Large intestine (tissue), 3 donors: ENCODE results near the gene ERAP2. TPM values are rescaled to one million over a fixed set of nuclear protein-coding genes. Genes with fewer than 3 reads are reported as not detected.
"Not testable (repeated sequence)": the region's sequence is repeated elsewhere in the genome, so short reads cannot be mapped to it uniquely, and the experiment has no call there.

Source experiments
- DNase-seq, 2 donors: peaks; one replicate each; pipeline versions ENCODE4 v3.0.0 to v3.0.0-alpha.2; 2013
- H3K27ac ChIP-seq: one replicate; pipeline ENCODE4 v1.5.1; 2013; ENCODE audit warnings: low read length
- H3K27me3 ChIP-seq: 2 replicates; pipeline ENCODE4 v1.6.1; 2013; ENCODE audit warnings: low read length; ENCODE audit not compliant: control insufficient read depth, insufficient read depth
- H3K36me3 ChIP-seq: 2 replicates; pipeline ENCODE4 v1.6.1; 2013; ENCODE audit warnings: low read length; ENCODE audit not compliant: control insufficient read depth, insufficient read depth
- H3K4me1 ChIP-seq: one replicate; pipeline ENCODE4 v1.6.1; 2013; ENCODE audit warnings: low read length; ENCODE audit not compliant: control insufficient read depth, insufficient read depth
- H3K4me3 ChIP-seq: one replicate; pipeline ENCODE4 v1.5.1; 2013; ENCODE audit warnings: low read length
- H3K9me3 ChIP-seq: one replicate; pipeline ENCODE4 v1.6.1; 2013; ENCODE audit warnings: mild to moderate bottlenecking, low read depth, low read length, moderate library complexity; ENCODE audit not compliant: control insufficient read depth
- whole genome bisulfite sequencing: methylation state at CpG from one replicate; pipeline ENCODE4 v1.1.5; 2013; ENCODE audit warnings: low lambda C conversion rate; ENCODE audit not compliant: insufficient coverage; 5-methylcytosine and 5-hydroxymethylcytosine counted together
- polyA plus RNA-seq: library from polyadenylated mRNA; unstranded; fragments of 120-200 nt; gene quantifications from one replicate; pipeline ENCODE4 v1.2.1, GENCODE V29; 2013

ERAP2 gene
- polyA plus RNA-seq, 1 donor, result 7.7 TPM

DNA sequence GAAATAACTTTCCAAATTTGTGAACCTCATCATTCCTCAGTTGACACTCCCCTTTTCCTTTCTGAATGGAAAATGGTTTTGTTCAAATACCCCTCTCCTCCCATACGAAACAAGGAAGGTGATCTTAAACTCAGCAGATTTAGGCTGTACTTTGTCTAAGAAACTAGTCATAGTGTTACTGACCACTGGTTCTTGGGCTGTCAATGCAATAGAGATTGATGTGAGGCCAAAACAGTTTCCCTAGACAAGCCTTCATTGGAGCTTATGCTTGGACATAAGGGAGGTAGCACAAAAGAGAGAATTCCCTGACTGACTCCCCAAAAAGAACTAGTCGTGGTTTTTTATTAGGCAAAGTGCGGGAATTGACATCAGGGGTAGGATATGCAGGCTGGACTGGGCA is 54.3 kb downstream of the ERAP2 start:
- DNase-seq, result no peak
- H3K36me3 ChIP-seq, result no peaks in the 10 kb centered on the region
- H3K4me1 ChIP-seq, result peaks cover 16% of the 10 kb centered on the region
- no peaks in the 10 kb centered on the region for H3K9me3 ChIP-seq
- no peak overlapping the region for H3K27ac ChIP-seq
- H3K27me3 ChIP-seq, result no peaks in the 10 kb centered on the region
- WGBS, result no CpG with 5 or more reads among the region's 3 CpGs
- H3K4me3 ChIP-seq, result no peak overlapping the region

DNA sequence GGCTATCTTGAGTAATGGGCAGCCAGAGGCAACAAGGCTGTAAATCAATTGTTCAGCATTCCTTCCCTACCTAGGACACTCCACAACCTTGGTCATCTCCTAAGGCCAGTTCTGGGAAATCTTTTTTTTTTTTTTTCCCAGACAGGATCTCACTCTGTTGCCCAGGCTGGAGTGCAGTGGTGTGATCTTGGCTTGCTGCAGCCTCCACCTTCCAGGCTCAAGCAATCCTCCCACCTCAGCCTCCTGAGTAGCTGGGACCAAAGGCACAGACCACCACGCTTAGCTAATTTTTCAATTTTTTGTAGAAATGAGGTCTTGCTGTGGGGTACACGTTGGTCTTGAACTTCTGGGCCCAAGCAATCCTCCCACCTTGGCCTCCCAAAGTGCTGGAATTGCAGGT is 54.7 kb downstream of the ERAP2 start:
- not testable (repeated sequence) for H3K9me3 ChIP-seq, H3K27me3 ChIP-seq, DNase-seq, H3K4me3 ChIP-seq, H3K27ac ChIP-seq, H3K36me3 ChIP-seq
- WGBS, result no CpG with 5 or more reads among the region's 2 CpGs
- peaks cover 16% of the 10 kb centered on the region for H3K4me1 ChIP-seq

DNA sequence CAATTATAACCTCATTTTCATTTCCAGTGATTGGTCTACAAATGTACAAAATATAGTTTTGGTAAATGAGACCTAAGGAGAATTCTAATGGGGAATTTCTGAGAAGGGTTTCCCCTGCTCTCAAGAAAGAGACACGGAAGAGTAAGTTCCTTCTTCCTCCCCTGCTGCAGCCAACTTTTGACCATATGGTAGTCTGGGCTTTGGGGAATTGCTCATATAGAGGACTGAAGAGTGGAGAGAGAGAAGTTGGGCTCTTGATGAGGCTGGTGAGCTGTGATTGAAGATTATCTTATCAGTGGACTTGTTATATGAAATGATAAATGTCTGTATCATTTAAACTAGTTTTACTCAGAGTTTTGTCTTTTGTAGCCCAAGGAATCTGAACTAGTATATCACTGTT is 55.3 kb downstream of the ERAP2 start:
- H3K4me3 ChIP-seq, result no peak overlapping the region

GRCh38 chr5:96932026-96932425 is 55.7 kb downstream of the ERAP2 start:
- no peak for DNase-seq
- Histone ChIP-seq H3K27me3 (no peaks in the 10 kb centered on the region), H3K27ac (no peak overlapping the region), H3K36me3 (no peaks in the 10 kb centered on the region), H3K4me3 (no peak overlapping the region), H3K9me3 (no peaks in the 10 kb centered on the region), H3K4me1 (peaks cover 16% of the 10 kb centered on the region)
- WGBS, result 100% methylated on average over 1 of the region's 5 CpGs

More for the DNA sequence above, 55.3 kb downstream of the ERAP2 start:
- peaks cover 16% of the 10 kb centered on the region for H3K4me1 ChIP-seq
- H3K27me3 ChIP-seq, result no peaks in the 10 kb centered on the region
- no peak overlapping the region for H3K27ac ChIP-seq
- H3K9me3 ChIP-seq, result no peaks in the 10 kb centered on the region
- no peak for DNase-seq
- no peaks in the 10 kb centered on the region for H3K36me3 ChIP-seq
- no CpG with 5 or more reads among the region's 1 CpG for WGBS

GRCh38 chr5:96933764-96934707 is 57.7 kb downstream of the ERAP2 start:
- peak in 1 of 2 donors; percentile 11 for DNase-seq

GRCh38 chr5:96934708-96935558 is 58.6 kb downstream of the ERAP2 start:
- no CpG with 5 or more reads among the region's 80 CpGs for WGBS
- DNase-seq, result peak; percentile 95 to 99
- Histone ChIP-seq H3K36me3 (no peaks in the 10 kb centered on the region), H3K27me3 (no peaks in the 10 kb centered on the region), H3K4me1 (peaks cover 20% of the 10 kb centered on the region), H3K27ac (peak overlapping the region; percentile 100), H3K9me3 (no peaks in the 10 kb centered on the region), H3K4me3 (peak overlapping the region; percentile 98)

More at GRCh38 chr5:96933764-96934707, 57.7 kb downstream of the ERAP2 start:
- Histone ChIP-seq H3K4me1 (peaks cover 20% of the 10 kb centered on the region), H3K27ac (peak overlapping the region; percentile 100), H3K9me3 (no peaks in the 10 kb centered on the region), H3K27me3 (no peaks in the 10 kb centered on the region), H3K4me3 (peak overlapping the region; percentile 98), H3K36me3 (no peaks in the 10 kb centered on the region)
- WGBS, result 60% methylated on average over 1 of the region's 13 CpGs

DNA sequence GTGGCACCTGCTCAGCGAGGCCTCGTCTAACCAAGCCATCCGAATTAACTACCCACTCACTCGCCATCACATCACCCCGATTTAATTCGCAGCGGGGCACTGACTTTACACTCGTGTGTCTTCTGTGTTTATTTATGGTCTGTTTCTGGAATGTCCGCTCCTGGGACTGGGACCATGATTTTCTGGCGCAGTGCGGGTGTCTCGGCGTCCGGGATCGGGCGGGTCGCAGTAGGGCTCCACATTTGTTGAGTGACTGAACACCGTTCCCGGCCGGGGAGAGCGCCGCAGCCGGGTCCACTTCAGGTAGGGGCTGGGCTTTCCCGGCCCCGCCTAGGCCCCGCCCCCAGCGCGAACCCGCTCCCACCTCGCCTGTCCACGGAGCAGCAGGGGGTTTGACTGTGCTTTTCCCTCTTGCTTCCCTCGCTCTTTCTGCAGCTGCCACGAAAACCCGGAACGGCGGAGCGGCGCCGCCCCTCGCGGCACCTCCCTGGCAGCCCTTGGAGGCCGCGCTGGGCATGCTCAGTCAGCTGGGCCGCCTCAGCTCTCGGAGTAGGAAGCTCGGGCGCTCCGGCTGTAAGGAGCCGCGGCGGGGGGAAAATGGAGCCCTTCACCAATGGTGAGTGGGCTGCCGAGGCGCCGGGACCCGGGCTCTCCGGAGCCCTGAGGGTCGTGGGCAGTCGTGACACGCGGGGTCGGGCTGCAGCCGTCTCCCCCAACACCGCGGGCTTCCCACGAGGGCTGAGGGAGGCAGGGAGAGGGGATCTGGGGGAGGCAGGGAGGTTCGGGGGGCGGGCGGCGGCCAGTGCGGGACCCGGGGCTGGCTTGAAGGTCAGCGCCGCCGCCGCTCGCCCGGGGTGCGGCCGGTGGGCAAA is 59.5 kb downstream of the ERAP2 start, which contains the start of gene LNPEP:
TSS of gene LNPEP (plus strand) at position 522 of the 872 bp plus-strand sequence. CDS start at position 598, 76 bp downstream.
- H3K27me3 ChIP-seq, result no peaks in the 10 kb centered on the region
- no CpG with 5 or more reads among the region's 79 CpGs for WGBS
- H3K36me3 ChIP-seq, result no peaks in the 10 kb centered on the region
- peak within 1 kb of the TSS; percentile 100 for H3K27ac ChIP-seq
- peaks cover 20% of the 10 kb centered on the region for H3K4me1 ChIP-seq
- peak within 1 kb of the TSS; percentile 98 for H3K4me3 ChIP-seq
- no peaks in the 10 kb centered on the region for H3K9me3 ChIP-seq
- DNase-seq, result peak; percentile 98 to 99

DNA sequence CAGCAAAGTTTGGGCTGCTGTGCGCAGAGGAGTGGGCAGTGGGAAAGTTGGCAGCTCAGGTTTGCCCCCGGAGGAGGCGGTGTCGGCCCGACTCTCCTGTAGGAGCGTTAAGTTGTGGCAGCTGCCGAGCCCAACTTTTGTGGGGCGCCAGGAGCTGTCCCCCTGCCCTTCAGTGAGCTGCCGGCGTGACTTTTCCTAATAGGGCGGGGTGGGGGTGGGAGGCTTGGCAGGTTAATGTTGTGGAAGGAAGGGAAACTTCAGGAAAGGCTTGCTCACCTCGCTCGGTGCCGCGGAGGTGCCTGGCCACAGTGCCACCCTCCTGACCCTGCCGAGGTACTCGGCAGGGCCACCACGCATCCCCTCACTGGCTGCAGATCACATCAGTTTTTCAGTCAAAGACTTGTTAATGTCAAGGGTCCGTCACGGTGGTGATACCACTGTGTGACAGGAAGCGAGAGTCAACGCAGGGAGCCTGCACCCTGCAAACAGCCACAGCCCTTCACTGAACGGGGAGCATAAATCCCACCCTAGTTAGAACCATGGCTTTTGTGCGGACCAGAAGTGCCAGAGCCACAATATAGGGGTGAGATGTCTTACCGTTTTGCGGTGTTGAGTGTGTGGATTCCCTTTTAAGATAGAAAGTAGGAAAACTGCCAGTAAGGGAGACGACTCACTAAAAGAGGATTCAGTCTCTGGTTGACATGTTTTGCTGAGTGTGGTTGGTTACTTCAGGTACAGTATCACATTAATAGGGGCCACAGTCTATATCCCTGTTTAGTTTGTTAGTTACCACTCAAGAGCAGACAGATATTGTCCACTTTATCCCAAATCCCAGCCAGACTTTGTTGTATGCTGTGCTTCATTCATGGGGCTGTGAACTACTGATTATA is 60.4 kb downstream of the ERAP2 start:
- peak overlapping the region; percentile 100 for H3K27ac ChIP-seq
- no CpG with 5 or more reads among the region's 27 CpGs for WGBS
- no peaks in the 10 kb centered on the region for H3K27me3 ChIP-seq
- H3K9me3 ChIP-seq, result no peaks in the 10 kb centered on the region
- H3K4me1 ChIP-seq, result peaks cover 20% of the 10 kb centered on the region
- peaks cover 3% of the 10 kb centered on the region for H3K36me3 ChIP-seq
- H3K4me3 ChIP-seq, result peak overlapping the region; percentile 98
- DNase-seq, result peak; percentile 16 to 68

DNA sequence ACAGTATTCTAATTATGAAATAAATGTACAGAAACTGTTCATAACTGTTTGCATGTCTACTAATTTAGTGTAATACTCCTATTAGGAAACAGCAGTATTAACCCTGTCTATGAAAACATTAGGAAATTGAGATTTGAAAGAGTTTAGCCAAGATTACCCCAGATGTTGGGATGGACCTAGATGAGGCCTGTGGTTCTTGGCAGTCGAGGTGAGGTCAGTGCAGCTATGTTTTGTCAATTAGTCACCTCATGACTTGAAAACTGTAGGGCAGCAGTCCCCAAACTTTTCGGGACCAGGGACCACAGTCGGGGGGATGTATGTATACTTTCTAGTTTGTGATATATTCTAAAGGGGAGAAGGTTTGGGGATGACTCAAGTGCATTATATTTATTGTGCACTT is 64.3 kb downstream of the ERAP2 start:
- peaks cover 8% of the 10 kb centered on the region for H3K36me3 ChIP-seq
- H3K27ac ChIP-seq, result no peak overlapping the region
- 67% methylated on average over 1 of the region's 3 CpGs for WGBS
- no peaks in the 10 kb centered on the region for H3K9me3 ChIP-seq
- DNase-seq, result no peak
- H3K4me1 ChIP-seq, result peaks cover 4% of the 10 kb centered on the region
- no peaks in the 10 kb centered on the region for H3K27me3 ChIP-seq
- H3K4me3 ChIP-seq, result no peak overlapping the region
